Lower leg skin (tissue), 3 donors: ENCODE measurements around the gene TPSD1.

ENCODE experiments used
- POLR2A ChIP-seq, 2 donors: fragments of 450-650 bp; IDR thresholded peaks; one replicate each; pipeline ENCODE4 v1.6.1; 2016 to 2017; ENCODE audit warnings: antibody characterized with exemption in 2 of 2, mild to moderate bottlenecking in 1 of 2, moderate library complexity in 1 of 2
- TF ChIP-seq, protein P1 (sequence below), 3 donors: fragments of 450-650 bp; IDR thresholded peaks; one replicate each; pipeline ENCODE4 v1.5.1; 2016; ENCODE audit warnings: antibody characterized with exemption in 3 of 3, mild to moderate bottlenecking in 3 of 3, moderate library complexity in 2 of 3

GRCh38 chr16:1221628-1222552 lies 34.0 kb upstream of the TPSD1 start:
- TF ChIP-seq, protein P1, sequence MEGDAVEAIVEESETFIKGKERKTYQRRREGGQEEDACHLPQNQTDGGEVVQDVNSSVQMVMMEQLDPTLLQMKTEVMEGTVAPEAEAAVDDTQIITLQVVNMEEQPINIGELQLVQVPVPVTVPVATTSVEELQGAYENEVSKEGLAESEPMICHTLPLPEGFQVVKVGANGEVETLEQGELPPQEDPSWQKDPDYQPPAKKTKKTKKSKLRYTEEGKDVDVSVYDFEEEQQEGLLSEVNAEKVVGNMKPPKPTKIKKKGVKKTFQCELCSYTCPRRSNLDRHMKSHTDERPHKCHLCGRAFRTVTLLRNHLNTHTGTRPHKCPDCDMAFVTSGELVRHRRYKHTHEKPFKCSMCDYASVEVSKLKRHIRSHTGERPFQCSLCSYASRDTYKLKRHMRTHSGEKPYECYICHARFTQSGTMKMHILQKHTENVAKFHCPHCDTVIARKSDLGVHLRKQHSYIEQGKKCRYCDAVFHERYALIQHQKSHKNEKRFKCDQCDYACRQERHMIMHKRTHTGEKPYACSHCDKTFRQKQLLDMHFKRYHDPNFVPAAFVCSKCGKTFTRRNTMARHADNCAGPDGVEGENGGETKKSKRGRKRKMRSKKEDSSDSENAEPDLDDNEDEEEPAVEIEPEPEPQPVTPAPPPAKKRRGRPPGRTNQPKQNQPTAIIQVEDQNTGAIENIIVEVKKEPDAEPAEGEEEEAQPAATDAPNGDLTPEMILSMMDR (IDR thresholded peaks at IDR 0.05): no peak
- no peak for TF ChIP-seq POLR2A (IDR thresholded peaks at IDR 0.05)
